Measurements from ENCODE around the gene PDXK. TPM values are rescaled to one million over a fixed set of nuclear protein-coding genes. Genes with fewer than 3 reads are reported as not detected.

PDXK gene
- polyA plus RNA-seq, 12 donors: 18.4 to 33.2 (median 25.0) TPM; not detected in 1

DNA sequence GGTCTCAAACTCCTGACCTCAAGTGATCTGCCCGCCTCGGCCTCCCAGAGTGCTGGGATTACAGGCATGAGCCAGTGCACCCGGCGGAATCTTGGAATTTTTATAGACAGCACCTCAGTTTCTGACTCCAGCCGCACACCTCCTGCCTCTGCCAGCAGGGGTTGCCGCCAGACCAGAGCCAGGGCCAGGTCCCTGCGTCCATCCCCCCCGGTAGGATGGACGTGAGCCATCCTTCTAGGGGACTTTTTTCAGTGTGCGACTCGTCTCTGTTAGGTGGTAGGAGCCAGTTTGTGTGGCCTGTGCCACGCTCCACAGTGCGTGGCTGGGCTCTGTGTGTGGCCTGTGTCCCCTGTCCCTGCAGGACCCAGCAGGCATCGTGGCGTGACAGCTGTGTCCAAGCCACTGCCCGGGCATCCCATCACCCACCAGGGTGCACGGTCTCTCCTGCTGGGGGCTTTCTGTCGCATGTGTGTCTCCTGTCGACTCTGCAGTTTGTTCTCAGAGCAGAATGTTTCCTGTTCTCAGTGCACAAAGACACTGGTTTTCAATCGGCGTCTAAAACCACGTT lies 41.5 kb downstream of the PDXK start:
- no peak for DNase-seq

GRCh38 chr21:43761886-43762285 lies 43.0 kb downstream of the PDXK start:
- DNase-seq: no peak

DNA sequence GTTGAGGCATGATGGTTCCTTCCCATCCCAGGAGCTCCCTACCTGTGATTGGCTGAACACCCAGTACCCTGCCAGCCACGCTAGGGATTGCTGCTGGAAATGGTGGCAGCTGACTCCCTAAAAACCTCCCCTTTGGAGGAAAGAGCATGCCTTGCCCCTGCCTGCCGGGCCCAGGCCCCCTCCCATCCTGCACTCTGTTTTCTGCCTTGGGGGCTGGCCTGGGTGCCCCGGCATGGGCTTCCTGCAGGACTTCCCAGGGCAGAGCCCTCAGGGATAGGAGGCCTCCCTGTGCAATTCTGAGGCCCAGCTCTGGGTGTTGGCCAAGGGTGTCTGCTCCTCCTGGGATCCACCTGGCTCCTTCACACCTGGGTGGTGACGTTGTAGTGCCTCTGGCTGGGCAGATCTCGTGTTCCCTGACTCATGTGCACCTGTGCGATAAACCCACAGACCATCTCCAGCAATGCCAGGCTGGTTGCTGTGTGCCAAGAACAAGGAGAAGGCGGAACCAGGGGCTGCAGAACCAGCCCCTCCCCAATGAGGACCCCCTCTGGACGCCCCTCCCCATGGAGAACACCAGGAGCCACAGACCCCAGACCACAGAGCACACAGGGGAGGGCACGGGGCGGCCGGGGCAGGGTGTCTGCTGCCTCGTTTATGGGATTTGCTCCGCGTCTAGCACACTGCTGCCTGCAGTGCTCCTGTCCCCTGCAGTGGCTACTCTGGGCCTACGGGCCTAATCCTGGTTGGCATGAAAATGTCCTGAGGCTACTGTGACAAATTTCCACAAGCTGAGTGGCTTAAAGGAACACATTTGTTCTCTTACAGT lies 43.6 kb downstream of the PDXK start:
- DNase-seq: no peak

GRCh38 chr21:43763901-43764523 lies 45.1 kb downstream of the PDXK start:
- no peak for DNase-seq

DNA sequence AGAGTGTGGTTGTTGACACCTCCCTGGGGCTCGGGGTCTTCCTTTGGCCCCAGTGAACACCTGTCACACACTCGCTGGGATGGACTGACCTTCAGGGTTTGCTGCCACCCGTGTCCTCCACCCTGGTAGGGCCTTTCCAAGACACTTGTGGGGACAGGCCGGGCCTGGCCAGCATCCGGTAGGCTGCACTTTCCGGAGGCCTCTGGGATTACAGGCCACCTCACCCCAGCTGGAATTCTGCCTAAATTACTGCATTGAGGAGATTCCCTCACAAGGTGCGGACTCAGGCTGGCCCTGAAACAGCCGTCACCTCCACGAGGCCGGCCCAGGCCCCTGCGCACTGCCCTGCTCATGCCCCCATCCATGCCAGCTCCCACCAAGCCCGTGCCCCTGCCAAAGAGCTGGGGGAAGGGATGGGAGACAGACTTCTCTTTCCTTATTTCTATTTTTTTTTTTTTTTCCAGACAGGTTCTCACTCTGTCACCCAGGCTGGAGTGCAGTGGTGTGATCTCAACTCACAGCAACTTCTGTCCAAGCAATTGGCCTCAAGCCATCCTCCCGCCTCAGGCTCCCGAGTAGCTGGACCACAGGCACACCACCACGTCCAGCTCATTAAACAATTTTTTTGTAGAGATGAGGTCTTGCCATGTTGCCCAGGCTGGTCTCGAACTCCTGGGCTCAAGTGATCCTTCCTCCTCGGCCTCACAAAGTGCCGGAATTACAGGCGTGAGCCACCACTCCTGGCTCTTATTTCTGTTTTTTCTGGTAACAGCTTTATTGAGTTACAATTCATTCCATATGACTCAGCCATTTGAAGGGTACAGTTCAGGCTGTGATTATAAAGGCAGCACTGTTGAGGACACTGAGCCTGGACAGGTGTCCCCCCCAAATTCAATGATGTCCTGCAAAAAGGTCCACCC lies 45.9 kb downstream of the PDXK start:
- DNase-seq: no peak

DNA sequence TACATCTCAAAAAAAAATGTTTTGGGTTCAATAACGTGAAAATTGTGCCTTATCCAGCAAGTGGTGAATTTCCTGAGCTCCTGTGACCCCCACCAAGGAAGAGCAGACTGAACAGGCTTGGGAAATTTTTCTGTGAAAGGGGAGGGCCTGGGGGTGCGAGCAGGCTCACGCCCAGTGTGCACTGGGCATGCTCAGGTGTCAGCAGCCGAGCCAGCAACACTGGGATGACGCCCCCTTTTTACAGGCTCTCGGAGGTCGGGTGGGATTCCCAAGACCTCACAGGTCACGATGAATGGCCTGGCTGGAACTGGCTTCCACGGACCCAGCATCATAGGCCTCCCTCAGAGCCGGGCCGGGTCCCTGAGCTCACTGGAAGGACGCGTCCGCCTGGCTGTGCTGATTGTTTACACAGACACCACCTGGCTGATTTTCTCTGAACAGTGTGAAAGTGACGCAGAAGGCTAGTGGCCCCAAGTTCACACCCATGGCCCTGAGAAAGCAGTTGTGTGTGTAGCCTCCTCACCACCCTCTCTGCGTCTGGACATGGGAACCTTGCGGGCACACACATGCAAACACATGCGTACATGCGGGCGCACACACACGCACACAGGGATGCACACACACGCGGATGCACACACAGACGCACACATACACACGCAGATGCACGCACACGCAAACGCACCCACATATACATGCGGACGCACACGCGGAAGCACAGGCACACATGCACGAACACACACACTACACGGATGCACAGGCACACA lies 48.0 kb downstream of the PDXK start:
- no peak for DNase-seq

DNA sequence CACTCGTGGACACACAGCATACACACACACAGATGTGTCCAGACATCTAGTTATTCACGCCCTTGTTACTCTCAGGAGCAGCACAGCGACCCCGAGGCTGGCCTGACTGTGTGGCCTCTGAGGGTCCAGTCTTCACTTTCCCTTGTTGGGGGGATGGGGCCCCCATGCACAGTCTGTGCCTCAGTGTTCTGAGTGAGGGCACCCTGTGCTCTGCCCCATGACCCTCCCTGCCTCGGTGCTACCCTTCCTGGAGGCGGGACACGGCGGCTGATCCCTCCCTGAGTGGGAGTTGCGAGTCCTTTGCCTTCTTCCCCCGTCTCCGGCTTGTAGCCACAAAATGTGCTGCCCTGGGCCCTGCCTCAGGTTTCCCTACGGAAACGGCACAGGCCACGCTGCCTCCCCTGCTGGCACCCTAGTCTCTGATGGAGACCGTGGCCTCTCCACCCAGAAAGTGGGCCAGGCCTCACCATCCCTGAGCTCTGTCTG lies 48.6 kb downstream of the PDXK start:
- DNase-seq: no peak

DNA sequence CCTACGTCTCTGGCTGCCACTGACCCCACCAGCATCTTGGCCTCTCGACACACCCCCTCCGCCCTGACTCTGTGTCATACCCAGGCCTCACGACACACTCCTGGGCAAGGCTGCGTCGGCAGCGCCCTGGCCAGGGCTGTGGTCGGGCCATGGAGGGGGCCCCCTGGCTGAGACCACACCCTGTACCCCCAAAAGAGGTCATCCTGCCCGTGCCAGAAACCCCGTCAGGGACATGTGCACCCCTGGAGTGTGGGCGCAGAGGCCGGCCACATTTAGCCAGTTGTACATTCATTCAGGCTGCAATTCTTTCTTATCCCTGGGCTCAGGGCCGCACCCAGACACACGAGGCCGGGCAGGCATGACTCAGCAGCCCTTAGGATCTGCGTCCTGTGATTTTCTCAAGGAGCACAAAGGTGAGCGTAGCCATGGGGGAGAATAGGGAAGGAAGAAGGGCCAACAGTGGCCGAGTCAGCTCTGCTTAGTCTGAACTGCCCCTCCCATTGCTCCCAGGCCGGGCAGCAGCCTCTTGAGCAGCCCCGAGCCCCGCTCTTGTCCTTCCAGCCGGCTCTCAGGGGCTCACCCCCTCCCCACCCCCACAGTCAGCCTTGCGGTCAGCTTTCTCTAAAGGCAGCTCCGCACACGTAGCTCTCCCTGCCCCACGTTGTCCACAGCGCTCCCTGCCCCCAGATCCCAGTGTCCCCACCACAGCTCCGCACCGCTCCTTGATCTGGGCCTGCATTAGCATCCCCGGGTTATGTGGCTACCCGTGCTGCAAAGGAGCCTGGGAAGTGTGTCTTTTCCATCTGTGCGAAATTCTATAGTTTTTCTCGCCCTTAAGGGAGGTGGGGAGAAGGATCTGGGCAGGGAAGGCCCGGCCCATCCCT lies 49.3 kb downstream of the PDXK start:
- no peak for DNase-seq

GRCh38 chr21:43768868-43769167 lies 49.9 kb downstream of the PDXK start:
- no peak for DNase-seq

DNA sequence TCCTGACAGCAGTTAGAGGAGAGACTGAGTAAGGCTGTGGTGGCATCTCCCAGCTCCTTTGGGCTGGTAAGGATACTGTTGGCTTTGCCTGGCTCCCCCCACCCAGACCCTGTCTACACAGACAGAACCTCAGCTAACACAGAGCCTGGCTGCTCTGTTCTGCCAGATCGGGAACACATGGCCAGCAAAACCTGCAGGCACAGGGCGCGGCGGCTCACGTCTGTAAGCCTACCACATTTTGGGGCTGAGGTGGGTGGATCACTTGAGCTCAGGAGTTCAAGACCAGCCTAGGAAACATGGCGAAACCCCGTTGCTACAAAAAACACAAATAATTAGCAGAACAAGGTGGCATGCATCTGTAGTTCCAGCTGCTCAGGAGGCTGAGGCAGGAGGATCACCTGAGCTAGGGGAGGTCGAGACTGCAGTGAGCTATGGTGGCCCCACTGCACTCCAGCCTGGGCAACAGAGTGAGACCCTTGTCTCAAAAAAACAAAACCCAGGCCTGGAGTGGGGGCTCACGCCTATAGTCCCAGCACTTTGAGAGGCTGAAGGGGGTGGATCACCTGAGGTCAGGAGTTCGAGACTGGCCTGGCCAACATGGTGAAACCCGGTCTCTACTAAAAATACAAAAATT lies 50.5 kb downstream of the PDXK start:
- no peak for DNase-seq

DNA sequence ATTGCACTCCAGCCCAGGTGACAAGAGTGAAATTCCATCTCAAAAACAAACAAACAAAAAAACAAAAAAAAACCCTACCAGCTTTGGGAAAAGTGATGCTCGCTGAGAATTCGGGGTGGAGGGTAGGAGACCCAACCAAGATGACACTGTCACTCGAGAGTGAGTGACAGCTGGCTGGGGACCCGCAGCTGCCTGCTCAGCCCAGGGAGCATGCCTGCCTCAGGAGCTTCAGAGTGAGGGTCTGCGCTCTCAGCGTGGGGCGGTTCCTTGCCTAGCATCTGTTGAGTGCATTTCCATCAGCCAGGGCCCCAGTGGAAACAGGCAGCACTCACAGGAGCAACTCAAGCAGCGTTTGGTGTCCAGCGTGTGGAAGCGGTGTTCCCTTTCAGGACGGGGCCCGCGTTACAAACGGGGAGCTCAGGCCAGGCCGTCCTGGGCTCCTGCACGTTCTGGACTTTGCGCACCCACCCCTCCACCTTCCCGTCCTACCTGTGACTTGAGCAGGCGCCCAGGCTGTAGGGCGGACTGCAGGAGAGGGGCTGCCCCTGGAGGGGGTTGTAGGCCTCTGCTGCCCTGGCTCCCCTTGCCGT lies 51.2 kb downstream of the PDXK start:
- no peak for DNase-seq

- no peak for DNase-seq
Observed at GRCh38 chr21:43771199-43771675, 52.3 kb downstream of the PDXK start.

DNA sequence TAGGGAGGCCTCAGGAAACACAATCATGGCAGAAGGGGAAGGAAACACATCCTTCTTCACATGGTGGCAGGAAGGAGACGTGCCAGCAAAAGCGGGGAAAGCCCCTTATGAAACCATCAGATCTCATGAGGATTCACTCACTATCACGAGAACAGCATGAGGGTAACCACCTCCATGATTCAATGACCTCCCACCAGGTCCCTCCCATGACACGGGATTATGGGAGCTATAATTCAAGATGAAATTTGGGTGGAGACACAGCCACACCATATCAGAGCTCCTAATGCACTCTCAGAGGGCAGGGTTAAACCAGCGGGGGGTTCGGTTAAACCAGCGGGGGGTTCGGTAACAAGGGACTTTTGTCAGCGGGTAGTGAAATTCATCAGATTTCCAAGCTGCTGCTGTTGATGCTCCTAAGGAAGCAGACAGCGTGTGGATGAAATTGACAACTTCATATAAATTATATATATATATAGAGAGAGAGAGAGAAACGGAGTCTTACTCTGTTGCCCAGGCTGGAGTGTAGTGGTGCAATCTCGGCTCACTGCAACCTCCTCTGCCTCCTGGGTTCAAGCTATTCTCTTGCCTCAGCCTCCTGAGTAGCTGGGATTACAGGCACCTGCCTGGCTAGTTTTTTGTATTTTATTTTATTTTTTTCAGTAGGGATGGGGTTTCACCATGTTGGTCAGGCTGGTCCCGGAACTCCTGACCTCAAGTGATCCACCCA lies 52.9 kb downstream of the PDXK start:
- no peak for DNase-seq

DNA sequence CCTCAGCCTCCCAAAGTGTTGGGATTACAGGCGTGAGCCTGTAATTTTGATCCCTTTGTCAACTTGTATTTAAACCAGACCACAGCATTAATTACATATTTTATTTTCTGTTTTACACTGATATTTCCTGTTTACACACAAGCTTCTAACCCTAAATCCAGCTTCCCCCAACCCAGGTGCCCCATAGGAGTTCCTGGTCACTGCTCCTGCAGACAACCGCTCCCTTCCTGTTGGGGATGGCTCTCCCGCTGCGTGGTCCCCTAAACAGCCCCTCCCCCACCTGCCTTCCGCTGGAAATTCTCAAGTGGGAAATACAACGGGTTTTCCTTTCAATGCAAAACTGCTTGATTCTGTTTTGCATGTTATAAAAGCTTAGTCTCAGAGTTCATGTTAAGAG lies 53.5 kb downstream of the PDXK start:
- no peak for DNase-seq

GRCh38 chr21:43774163-43774562 lies 55.2 kb downstream of the PDXK start:
- DNase-seq: no peak

DNA sequence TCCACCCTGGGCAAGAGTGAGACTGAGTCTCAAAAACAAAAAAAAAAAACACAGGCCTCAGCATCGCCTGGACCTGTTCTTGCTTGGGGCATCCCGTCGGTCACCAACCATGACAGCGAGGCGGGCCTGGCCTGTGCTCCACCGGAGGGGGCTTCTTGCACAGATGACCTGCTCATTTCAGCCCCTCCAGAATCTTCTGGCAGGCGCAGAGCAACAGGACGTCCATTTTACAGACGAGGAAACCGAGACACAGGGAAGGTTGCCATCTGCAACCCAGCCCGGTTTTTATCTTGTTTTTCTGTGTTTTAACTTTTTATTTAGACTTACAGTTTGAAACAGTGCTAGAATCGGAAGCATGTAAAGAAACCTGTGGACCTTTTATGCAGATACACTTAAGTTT lies 56.3 kb downstream of the PDXK start:
- DNase-seq: no peak

GRCh38 chr21:43775795-43776430 lies 57.0 kb downstream of the PDXK start, which contains the start of gene CSTB:
Gene CSTB, minus strand, starts transcription at chr21:43776308. Its CDS starts 39 bp downstream, at chr21:43776269.
- peak; percentile 72 for DNase-seq

GRCh38 chr21:43777953-43778352 lies 59.0 kb downstream of the PDXK start:
- DNase-seq: no peak
